ENCODE data around the gene C6orf141.
"Not testable (repeated sequence)": the region's sequence is repeated elsewhere in the genome, so short reads cannot be mapped to it uniquely, and the experiment has no call there.

C6orf141 gene

DNA sequence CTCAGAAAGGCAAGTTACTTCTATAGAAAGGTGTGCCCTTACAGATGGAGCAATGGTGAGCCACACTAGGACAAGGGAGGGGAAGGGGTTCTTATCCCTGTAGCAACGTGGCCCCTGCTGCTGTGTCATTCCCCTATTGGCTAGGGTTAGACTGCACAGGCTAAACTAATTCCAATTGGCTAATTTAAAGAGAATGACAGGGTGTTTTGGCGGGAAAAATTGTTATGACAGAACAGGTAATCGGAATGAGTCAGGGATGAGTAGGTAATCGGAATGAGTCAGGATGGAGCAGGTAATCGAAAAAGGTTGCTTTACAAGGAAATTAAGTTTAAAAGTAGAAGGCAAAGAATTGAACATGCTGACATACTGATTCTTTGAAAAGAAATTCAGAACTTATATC is 36.8 kb downstream of the C6orf141 start:
- not testable (repeated sequence) for DNase-seq
